Urinary bladder (tissue), 4 donors: ENCODE data around the gene CDPF1. TPM values are rescaled to one million over a fixed set of nuclear protein-coding genes. Genes with fewer than 3 reads are reported as not detected.
"Not testable (repeated sequence)": the region's sequence is repeated elsewhere in the genome, so short reads cannot be mapped to it uniquely, and the experiment has no call there.

ENCODE experiments used
- DNase-seq: peaks from one replicate; pipeline ENCODE4 v3.0.0-alpha.2; 2015; ENCODE audit errors: extremely low spot score
- H3K27ac ChIP-seq: one replicate; pipeline ENCODE4 v1.5.1; 2013; ENCODE audit warnings: low read depth, mild to moderate bottlenecking, moderate library complexity
- H3K36me3 ChIP-seq: one replicate; pipeline ENCODE4 v1.6.1; 2013; ENCODE audit warnings: mild to moderate bottlenecking, moderate library complexity; ENCODE audit not compliant: insufficient read depth
- H3K4me1 ChIP-seq: one replicate; pipeline ENCODE4 v1.6.1; 2013; ENCODE audit warnings: mild to moderate bottlenecking, moderate library complexity; ENCODE audit not compliant: insufficient read depth
- H3K4me3 ChIP-seq: one replicate; pipeline ENCODE4 v1.5.1; 2013; ENCODE audit warnings: low read depth, low read length
- WGBS: extraction: QIAGEN DNeasy Blood & Tissue Kit; methylation state at CpG from one replicate; pipeline ENCODE4 v1.1.7; 2013; 5-methylcytosine and 5-hydroxymethylcytosine counted together
- polyA plus RNA-seq: library from polyadenylated mRNA; stranded (reverse); fragments of 200-250 nt; gene quantifications from one replicate; pipeline ENCODE4 v1.2.3, GENCODE V29; 2013
- total RNA-seq: library from RNA; depleted of rRNA; stranded (reverse); fragments of >200 nt; gene quantifications from one replicate; pipeline ENCODE4 v1.2.3, GENCODE V29; 2014
- donor health status: healthy with polysubstance abuse.
- donor health status: healthy.

CDPF1 gene
- total and polyA plus RNA-seq, 2 donors, result 9.0 to 20.0 TPM

DNA sequence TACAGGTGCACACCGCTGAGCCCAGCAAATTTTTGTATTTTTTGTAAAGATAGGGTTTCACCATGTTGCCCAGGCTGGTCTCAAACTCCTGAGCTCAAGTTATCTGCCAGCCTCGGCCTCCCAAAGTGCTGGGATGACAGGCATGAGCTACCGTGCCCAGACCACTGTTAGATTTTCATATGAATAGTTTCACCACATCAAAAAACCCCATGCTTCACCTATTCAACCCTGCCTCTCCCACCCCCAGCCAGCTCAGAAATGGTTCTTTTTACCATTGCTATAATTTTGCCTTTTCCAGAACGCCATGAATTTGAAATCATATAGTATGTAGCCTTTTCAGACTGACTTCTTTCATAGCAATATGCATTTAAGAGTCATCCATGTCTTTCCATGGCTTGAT lies 37.9 kb downstream of the CDPF1 start:
- Histone ChIP-seq H3K27ac (no peak overlapping the region), H3K36me3 (no peaks in the 10 kb centered on the region), H3K4me3 (no peak overlapping the region), H3K4me1 (no peaks in the 10 kb centered on the region)
- WGBS, result 90% methylated on average over 4 of the region's 4 CpGs
- no peak for DNase-seq

DNA sequence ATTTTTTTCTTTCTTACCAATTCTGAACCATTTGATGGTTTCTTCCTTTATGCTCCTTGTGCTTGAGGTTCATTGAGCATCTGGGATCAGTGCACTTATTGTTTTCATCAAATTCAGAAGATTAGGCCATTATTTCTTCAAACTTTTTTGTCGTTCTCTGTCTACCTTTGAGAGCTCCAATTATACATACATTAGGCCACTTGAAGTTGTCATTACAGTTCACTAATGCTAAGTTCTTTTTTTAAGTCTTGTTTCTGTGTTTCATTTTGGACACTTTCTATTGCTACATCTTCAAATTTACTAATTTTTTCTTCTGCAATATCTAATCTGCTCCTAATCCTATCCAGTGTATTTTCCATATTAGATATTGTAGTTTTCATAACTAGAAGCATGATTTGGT lies 40.8 kb downstream of the CDPF1 start:
- WGBS, result 97% methylated on average over 1 of the region's 1 CpG
- no peak overlapping the region for H3K4me3 ChIP-seq
- H3K4me1 ChIP-seq, result no peaks in the 10 kb centered on the region
- H3K27ac ChIP-seq, result no peak overlapping the region
- DNase-seq, result no peak
- no peaks in the 10 kb centered on the region for H3K36me3 ChIP-seq

DNA sequence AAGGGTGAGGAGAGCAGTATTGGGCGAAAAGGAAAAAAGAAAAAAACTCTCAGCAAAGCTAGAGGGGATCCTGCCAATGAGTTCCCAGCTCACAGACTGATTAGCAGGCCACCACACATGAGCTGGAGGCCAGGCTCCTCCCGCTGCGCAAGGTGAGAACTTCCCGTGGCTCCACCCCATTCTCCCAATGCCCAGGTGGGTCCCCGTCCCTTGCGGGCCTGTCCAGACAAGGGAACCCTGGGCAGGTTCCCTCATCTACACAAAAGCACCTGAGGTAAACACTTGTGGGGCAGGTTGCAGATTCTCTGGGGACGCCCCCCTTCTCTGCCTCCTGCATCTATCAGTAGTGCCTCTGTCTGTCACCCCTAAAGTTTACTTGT lies 46.5 kb downstream of the CDPF1 start:
- WGBS, result 91% methylated on average over 7 of the region's 7 CpGs
- no peak for DNase-seq

DNA sequence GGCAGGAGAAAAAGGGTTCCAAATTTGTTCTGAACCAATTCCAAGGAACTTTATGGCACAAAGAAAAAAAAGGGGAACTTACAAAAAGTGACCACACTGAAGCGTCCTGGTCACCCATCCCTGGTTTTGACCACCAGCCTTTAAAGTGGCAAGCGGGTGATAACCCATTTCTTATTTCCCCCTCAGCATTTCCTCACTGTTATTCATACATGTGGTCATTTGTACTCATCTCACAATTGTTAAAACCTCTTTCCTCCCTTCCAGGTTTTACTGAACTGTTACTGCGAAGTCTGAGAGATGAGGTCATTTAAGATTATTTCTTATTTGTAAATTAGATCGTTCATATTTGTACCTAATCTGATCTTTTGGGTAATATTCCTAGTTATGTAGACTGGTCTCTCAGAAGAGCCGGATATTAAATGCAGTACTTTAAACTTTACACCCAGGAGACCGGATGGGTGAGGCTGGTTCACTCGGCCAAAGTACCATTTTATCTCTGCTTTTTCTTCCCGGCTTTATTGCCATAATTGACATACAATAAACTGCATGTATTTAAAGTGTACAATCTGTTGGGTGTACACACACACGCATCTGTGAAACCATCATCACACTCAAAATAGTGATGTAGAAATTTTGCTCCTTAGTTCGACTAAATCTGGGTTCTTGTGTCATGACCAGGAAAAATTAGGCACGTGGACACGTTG lies 47.0 kb downstream of the CDPF1 start:
- Histone ChIP-seq H3K36me3 (peaks cover 2% of the 10 kb centered on the region), H3K4me3 (no peak overlapping the region), H3K4me1 (no peaks in the 10 kb centered on the region), H3K27ac (no peak overlapping the region)
- 82% methylated on average over 12 of the region's 12 CpGs for WGBS
- DNase-seq, result no peak

More for the DNA sequence above, 46.5 kb downstream of the CDPF1 start:
- H3K36me3 ChIP-seq, result peaks cover 2% of the 10 kb centered on the region
- no peaks in the 10 kb centered on the region for H3K4me1 ChIP-seq
- no peak overlapping the region for H3K4me3 ChIP-seq
- H3K27ac ChIP-seq, result no peak overlapping the region

DNA sequence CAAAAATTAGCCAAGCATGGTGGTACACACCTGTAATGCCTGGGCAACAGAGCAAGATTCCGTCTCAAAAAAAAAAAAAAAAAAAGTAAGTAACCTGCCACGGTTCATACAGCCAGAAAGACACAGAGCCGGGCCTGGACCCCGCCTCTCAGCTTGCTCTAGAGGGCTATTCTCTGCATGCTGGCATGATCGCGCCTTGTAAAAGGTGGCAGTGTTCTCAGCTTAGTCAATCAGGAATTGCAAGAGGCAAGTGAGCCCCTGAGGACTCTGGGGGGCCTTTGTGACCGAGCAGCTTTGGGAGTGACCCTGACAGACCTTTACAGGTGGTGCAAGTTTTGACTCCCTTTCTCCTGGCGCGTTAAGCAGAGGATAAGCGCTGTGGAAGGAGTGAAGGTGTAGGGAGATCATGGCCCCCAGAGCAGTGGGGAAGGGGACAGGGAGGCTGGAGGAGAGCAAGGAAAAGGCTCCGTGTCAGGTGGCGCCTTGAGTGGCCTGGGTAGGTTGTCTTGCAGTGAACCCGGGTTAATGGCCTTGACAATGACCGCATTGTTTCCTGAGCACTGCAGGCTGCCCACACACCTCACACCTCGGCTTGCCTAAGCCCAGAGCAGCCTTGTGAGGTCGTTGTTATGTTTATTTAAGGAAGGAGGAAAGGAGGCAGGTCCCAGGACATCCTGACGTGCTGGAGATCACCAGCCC lies 48.9 kb downstream of the CDPF1 start:
- 73% methylated on average over 17 of the region's 17 CpGs for WGBS
- Histone ChIP-seq H3K36me3 (peaks cover 2% of the 10 kb centered on the region), H3K27ac (no peak overlapping the region), H3K4me3 (no peak overlapping the region), H3K4me1 (no peaks in the 10 kb centered on the region)
- no peak for DNase-seq

DNA sequence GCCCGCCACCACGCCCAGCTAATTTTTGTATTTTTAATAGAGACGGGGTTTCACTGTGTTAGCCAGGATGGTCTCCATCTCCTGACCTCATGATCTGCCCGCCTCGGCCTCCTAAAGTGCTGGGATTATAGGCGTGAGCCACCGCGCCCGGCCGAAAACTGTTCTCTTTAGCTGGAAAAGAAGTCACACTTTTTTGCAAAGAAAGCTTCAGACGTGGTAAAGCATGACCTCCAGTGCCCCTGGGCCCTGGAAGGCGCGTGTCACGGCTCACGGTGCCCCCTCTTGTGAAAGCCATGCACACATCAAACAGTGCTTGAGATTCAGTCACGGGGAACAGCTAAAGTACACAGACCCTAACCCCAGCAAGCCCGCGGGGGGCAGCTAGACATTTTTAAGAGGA lies 51.3 kb downstream of the CDPF1 start:
- H3K36me3 ChIP-seq, DNase-seq, H3K27ac ChIP-seq, H3K4me1 ChIP-seq, H3K4me3 ChIP-seq: not testable (repeated sequence)
- WGBS, result 93% methylated on average over 18 of the region's 18 CpGs

DNA sequence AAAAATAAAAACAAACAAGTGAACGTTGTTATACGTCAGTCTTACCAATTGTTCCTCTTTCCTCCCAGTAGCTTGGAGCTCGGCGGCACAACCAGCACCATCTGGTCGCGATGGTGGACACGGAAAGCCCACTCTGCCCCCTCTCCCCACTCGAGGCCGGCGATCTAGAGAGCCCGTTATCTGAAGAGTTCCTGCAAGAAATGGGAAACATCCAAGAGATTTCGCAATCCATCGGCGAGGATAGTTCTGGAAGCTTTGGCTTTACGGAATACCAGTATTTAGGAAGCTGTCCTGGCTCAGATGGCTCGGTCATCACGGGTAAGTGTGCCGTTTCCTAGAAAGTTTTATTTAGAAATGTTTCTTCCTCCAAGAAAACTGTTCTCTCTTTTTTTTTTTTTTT lies 51.8 kb downstream of the CDPF1 start:
- DNase-seq, result no peak

DNA sequence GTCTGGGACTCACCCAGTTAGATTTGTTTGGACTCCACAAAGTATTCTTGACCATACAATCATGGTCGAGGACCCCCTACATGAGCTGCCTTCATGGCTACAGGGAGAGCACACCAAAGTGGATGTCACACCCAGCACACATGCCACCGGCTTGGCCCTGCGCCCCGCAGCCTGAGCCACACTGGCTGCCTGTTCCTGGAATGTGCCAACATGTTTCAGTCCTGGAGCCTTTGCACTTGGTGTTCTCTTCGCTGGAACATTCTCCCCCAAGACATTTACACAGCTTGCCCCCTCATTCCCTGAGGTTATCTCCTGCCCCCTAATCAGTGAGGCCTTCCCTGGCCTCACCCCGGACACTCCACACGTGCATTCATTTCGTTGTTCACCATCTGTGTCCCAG lies 53.8 kb downstream of the CDPF1 start:
- Histone ChIP-seq H3K27ac (no peak overlapping the region), H3K36me3 (no peaks in the 10 kb centered on the region), H3K4me1 (no peaks in the 10 kb centered on the region), H3K4me3 (no peak overlapping the region)
- DNase-seq, result no peak
- 89% methylated on average over 8 of the region's 8 CpGs for WGBS

More for the DNA sequence above, 51.8 kb downstream of the CDPF1 start:
- 90% methylated on average over 18 of the region's 18 CpGs for WGBS
- peaks cover 2% of the 10 kb centered on the region for H3K36me3 ChIP-seq
- H3K4me1 ChIP-seq, result no peaks in the 10 kb centered on the region
- no peak overlapping the region for H3K27ac ChIP-seq
- H3K4me3 ChIP-seq, result no peak overlapping the region

DNA sequence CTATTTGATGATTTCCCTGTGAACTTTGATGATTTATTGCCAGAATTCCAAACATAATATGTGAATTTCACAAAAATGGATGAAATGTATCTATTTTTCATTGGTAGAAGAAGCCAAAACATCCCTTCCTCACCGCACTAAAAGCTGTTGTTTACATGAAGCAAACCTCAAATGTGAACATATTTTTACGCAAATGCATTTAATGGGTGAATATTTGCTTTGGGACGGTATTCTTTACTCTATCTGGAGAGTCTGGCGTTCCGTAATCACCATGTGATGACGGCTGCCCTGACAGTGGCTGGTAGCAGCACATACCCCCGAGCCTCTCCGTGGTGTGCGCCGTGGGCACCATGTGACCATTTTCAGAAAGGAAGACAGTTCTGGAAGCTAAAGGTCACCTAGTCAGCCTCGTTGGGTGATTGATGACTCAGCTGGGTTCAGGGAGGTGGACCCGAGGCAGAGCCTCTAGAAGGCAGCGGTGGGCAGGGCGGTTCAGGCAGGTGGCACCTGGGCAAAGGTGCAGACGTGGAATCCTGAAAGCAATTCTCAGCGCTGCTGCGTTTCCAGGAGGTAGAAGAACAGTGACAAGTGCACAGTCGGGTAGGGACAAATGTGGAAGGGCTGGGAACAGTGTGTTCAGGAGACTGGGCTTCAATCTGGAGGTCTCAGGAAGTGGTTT lies 54.5 kb downstream of the CDPF1 start:
- WGBS, result 81% methylated on average over 18 of the region's 18 CpGs

More for the DNA sequence above, 54.5 kb downstream of the CDPF1 start:
- no peaks in the 10 kb centered on the region for H3K4me1 ChIP-seq
- H3K4me3 ChIP-seq, result no peak overlapping the region
- DNase-seq, result no peak
- no peaks in the 10 kb centered on the region for H3K36me3 ChIP-seq
- no peak overlapping the region for H3K27ac ChIP-seq

Other genes starting within 250 kb of the CDPF1 start
- gene PPARA, start 99.8 kb downstream of the CDPF1 start, total RNA-seq, result 22.8 TPM
- 12.5 TPM for gene PPARA, start 99.8 kb downstream of the CDPF1 start, polyA plus RNA-seq
- 0.05 TPM for gene PKDREJ, start 13.1 kb upstream of the CDPF1 start, total RNA-seq
- gene PKDREJ, start 13.1 kb upstream of the CDPF1 start, polyA plus RNA-seq, result 0.14 TPM
- gene TTC38, start 17.7 kb upstream of the CDPF1 start, total RNA-seq, result 24.7 TPM
- 32.6 TPM for gene TTC38, start 17.7 kb upstream of the CDPF1 start, polyA plus RNA-seq
- 6.6 TPM for gene GTSE1, start 46.6 kb upstream of the CDPF1 start, total RNA-seq
- gene GTSE1, start 46.6 kb upstream of the CDPF1 start, polyA plus RNA-seq, result 0.33 TPM
- gene TRMU, start 85.4 kb upstream of the CDPF1 start, total RNA-seq, result 27.1 TPM
- 21.0 TPM for gene TRMU, start 85.4 kb upstream of the CDPF1 start, polyA plus RNA-seq